ENCODE measurements around the gene TMEM53. TPM values are rescaled to one million over a fixed set of nuclear protein-coding genes. Genes with fewer than 3 reads are reported as not detected.
A peak's percentile ranks its signal among the peaks of the same experiment; 100 is the strongest.
"Not testable (repeated sequence)": the region's sequence is repeated elsewhere in the genome, so short reads cannot be mapped to it uniquely, and the experiment has no call there.

The TMEM53 gene
- total RNA-seq, 5 donors from 2014 or later (not counting 1 experiment from before 2014, with no cell fraction given) = 1.1 to 2.8 (median 2.2) TPM

GRCh38 chr1:44700573-44700972, 26.3 kb upstream of the TMEM53 start:
- Mint-ChIP-seq H3K27me3 (no peaks in the 10 kb centered on the region), H3K9me3 (no peaks in the 10 kb centered on the region), H3K4me3 (no peak overlapping the region), H3K27ac (no peak overlapping the region), H3K4me1 (peaks cover 14 to 21% (median 15%) of the 10 kb centered on the region in 3 donors), H3K36me3 (no peaks in the 10 kb centered on the region)
- CTCF ChIA-PET = no interaction called here
- Histone ChIP-seq H3K27me3 (replicated peaks in 1 of 2; ENCODE audit: control insufficient read depth in 2 of 2, extremely low read depth in 1 of 2, insufficient read depth in 2 of 2, low read length in 1 of 2) (no peaks in the 10 kb centered on the region), H3K9me3 (no peaks in the 10 kb centered on the region), H3K4me1 (ENCODE audit: control insufficient read depth in 1 of 2, extremely low read depth in 1 of 2, insufficient read depth in 2 of 2, low read length in 2 of 2) (peaks cover 15 to 18% of the 10 kb centered on the region in 2 experiments), H3K36me3 (ENCODE audit: control insufficient read depth in 2 of 2, extremely low read depth in 1 of 2, insufficient read depth in 1 of 2, low read length in 1 of 2) (no peaks in the 10 kb centered on the region), H3K4me3 (ENCODE audit: control insufficient read depth in 1 of 2, extremely low read depth in 1 of 2, low read length in 1 of 2) (no peak overlapping the region), H3K27ac (ENCODE audit: low read length) (no peak overlapping the region)
- 80% methylated on average over 1 of the region's 1 CpG for WGBS (ENCODE audit: insufficient coverage)
- no peak for DNase-seq
- POLR2A ChIA-PET = no interaction called here
- no peak for ATAC-seq (replicated peaks in 1 of 4)

GRCh38 chr1:44699375-44699774, 25.1 kb upstream of the TMEM53 start:
- H3K4me3 Mint-ChIP-seq; H3K36me3 ChIP-seq (ENCODE audit: control insufficient read depth in 2 of 2, extremely low read depth in 1 of 2, insufficient read depth in 1 of 2, low read length in 1 of 2); H3K36me3 Mint-ChIP-seq; H3K9me3 ChIP-seq; H3K9me3 Mint-ChIP-seq; H3K27me3 ChIP-seq (replicated peaks in 1 of 2; ENCODE audit: control insufficient read depth in 2 of 2, extremely low read depth in 1 of 2, insufficient read depth in 2 of 2, low read length in 1 of 2); H3K4me3 ChIP-seq (ENCODE audit: control insufficient read depth in 1 of 2, extremely low read depth in 1 of 2, low read length in 1 of 2); H3K27ac Mint-ChIP-seq; DNase-seq; H3K27ac ChIP-seq (ENCODE audit: low read length); H3K27me3 Mint-ChIP-seq; POLR2A ChIA-PET; ATAC-seq (replicated peaks in 1 of 4): not testable (repeated sequence)
- CTCF ChIA-PET = interaction anchor here in 1 of 2 donors (0.6 kb wide), 1 partner anchor 999 kb away, joined by 3 read pairs; no protein-coding TSS in a partner anchor
- WGBS (ENCODE audit: insufficient coverage) = no CpG with 5 or more reads among the region's 9 CpGs
- peaks cover 14 to 25% (median 15%) of the 10 kb centered on the region in 3 donors for H3K4me1 Mint-ChIP-seq
- H3K4me1 ChIP-seq (ENCODE audit: control insufficient read depth in 1 of 2, extremely low read depth in 1 of 2, insufficient read depth in 2 of 2, low read length in 2 of 2) = peaks cover 15 to 18% of the 10 kb centered on the region in 2 experiments

- Mint-ChIP-seq H3K36me3 (no peaks in the 10 kb centered on the region), H3K4me1 (peaks cover 14 to 25% (median 15%) of the 10 kb centered on the region in 3 donors), H3K27me3 (no peaks in the 10 kb centered on the region), H3K9me3 (no peaks in the 10 kb centered on the region), H3K4me3 (no peak overlapping the region), H3K27ac (no peak overlapping the region)
- DNase-seq (no peak), ATAC-seq (replicated peaks in 1 of 4) (no peak)
- Histone ChIP-seq H3K4me1 (ENCODE audit: control insufficient read depth in 1 of 2, extremely low read depth in 1 of 2, insufficient read depth in 2 of 2, low read length in 2 of 2) (peaks cover 15 to 18% of the 10 kb centered on the region in 2 experiments), H3K27ac (ENCODE audit: low read length) (no peak overlapping the region), H3K9me3 (no peaks in the 10 kb centered on the region), H3K4me3 (ENCODE audit: control insufficient read depth in 1 of 2, extremely low read depth in 1 of 2, low read length in 1 of 2) (no peak overlapping the region), H3K36me3 (ENCODE audit: control insufficient read depth in 2 of 2, extremely low read depth in 1 of 2, insufficient read depth in 1 of 2, low read length in 1 of 2) (no peaks in the 10 kb centered on the region), H3K27me3 (replicated peaks in 1 of 2; ENCODE audit: control insufficient read depth in 2 of 2, extremely low read depth in 1 of 2, insufficient read depth in 2 of 2, low read length in 1 of 2) (no peaks in the 10 kb centered on the region)
- ChIA-PET CTCF (no interaction called here), POLR2A (interaction anchor here in 1 of 2 donors (0.5 to 0.7 kb wide), 2 partner anchors 29 to 639 kb away, joined by 3 read pairs; no protein-coding TSS in a partner anchor)
- WGBS (ENCODE audit: insufficient coverage) = 60% methylated on average over 2 of the region's 3 CpGs
Observed at GRCh38 chr1:44698138-44698537, 23.9 kb upstream of the TMEM53 start.

GRCh38 chr1:44696789-44697345, 22.6 kb upstream of the TMEM53 start:
- H3K9me3 ChIP-seq = no peaks in the 10 kb centered on the region
- H3K36me3 ChIP-seq (ENCODE audit: control insufficient read depth in 2 of 2, extremely low read depth in 1 of 2, insufficient read depth in 1 of 2, low read length in 1 of 2) = no peaks in the 10 kb centered on the region
- H3K4me1 ChIP-seq (ENCODE audit: control insufficient read depth in 1 of 2, extremely low read depth in 1 of 2, insufficient read depth in 2 of 2, low read length in 2 of 2) = peaks cover 15 to 18% of the 10 kb centered on the region in 2 experiments
- no peaks in the 10 kb centered on the region for H3K9me3 Mint-ChIP-seq
- WGBS (ENCODE audit: insufficient coverage) = 23% methylated on average over 6 of the region's 7 CpGs
- no peaks in the 10 kb centered on the region for H3K27me3 Mint-ChIP-seq
- CTCF ChIA-PET = interaction anchor here (0.5 to 0.7 kb wide), 4 partner anchors 13 to 500 kb away, joined by 3 to 7 read pairs (median 4); no protein-coding TSS in a partner anchor
- H3K4me1 Mint-ChIP-seq = peaks cover 14 to 25% (median 15%) of the 10 kb centered on the region in 3 donors
- peak overlapping the region; percentile 83 for H3K27ac ChIP-seq (ENCODE audit: low read length)
- H3K36me3 Mint-ChIP-seq = no peaks in the 10 kb centered on the region
- POLR2A ChIA-PET = interaction anchor here (0.5 to 1.2 kb wide), 3 partner anchors 21 to 862 kb away, joined by 3 to 4 read pairs (median 4); no protein-coding TSS in a partner anchor
- DNase-seq = peak in 33 of 35 experiments; percentile 17 to 55 (median 39)
- H3K27ac Mint-ChIP-seq = peak overlapping the region; percentile 93 to 96
- H3K27me3 ChIP-seq (replicated peaks in 1 of 2; ENCODE audit: control insufficient read depth in 2 of 2, extremely low read depth in 1 of 2, insufficient read depth in 2 of 2, low read length in 1 of 2) = no peaks in the 10 kb centered on the region
- peak; percentile 95 to 100 (median 100) for ATAC-seq (replicated peaks in 1 of 4)
- peak overlapping the region in 1 of 3 donors; percentile 44 for H3K4me3 Mint-ChIP-seq
- peak overlapping the region in 1 of 2 donors; percentile 39 for H3K4me3 ChIP-seq (ENCODE audit: control insufficient read depth in 1 of 2, extremely low read depth in 1 of 2, low read length in 1 of 2)

GRCh38 chr1:44696101-44696500, 21.8 kb upstream of the TMEM53 start:
- 80% methylated on average over 1 of the region's 3 CpGs for WGBS (ENCODE audit: insufficient coverage)
- Mint-ChIP-seq H3K4me1 (peaks cover 14 to 25% (median 15%) of the 10 kb centered on the region in 3 donors), H3K4me3 (peak overlapping the region in 1 of 3 donors; percentile 44)

DNA sequence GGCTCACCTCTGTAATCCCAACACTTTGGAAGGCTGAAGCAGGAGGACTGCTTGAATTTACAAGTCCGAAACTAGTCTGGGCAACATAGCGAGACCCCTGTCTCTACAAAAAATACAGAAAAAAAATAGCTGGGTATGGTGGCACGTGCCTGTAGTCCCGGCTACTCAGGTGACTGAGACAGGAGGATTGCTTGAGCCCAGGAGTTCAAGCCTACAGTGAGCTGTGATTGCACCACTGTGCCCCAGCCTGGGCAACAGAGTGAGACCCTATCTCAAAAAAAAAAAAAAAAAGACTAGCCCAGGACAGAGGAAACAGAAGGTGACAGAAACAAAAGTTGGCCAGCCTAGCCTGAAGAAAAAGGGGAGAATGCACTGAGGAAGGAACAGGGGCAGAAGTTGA, 21.4 kb upstream of the TMEM53 start:
- no peak overlapping the region for H3K4me3 Mint-ChIP-seq
- POLR2A ChIA-PET = no interaction called here
- ATAC-seq (replicated peaks in 1 of 4) (no peak), DNase-seq (no peak)
- H3K9me3 ChIP-seq = no peaks in the 10 kb centered on the region
- no peak overlapping the region for H3K27ac ChIP-seq (ENCODE audit: low read length)
- H3K36me3 Mint-ChIP-seq = no peaks in the 10 kb centered on the region
- peaks cover 15 to 18% of the 10 kb centered on the region in 2 experiments for H3K4me1 ChIP-seq (ENCODE audit: control insufficient read depth in 1 of 2, extremely low read depth in 1 of 2, insufficient read depth in 2 of 2, low read length in 2 of 2)
- peak overlapping the region in 1 of 2 donors; percentile 96 for H3K27ac Mint-ChIP-seq
- WGBS (ENCODE audit: insufficient coverage) = 94% methylated on average over 3 of the region's 4 CpGs
- CTCF ChIA-PET = interaction anchor here in 1 of 2 donors (0.6 kb wide), 1 partner anchor 48 kb away, joined by 3 read pairs; no protein-coding TSS in a partner anchor
- no peaks in the 10 kb centered on the region for H3K36me3 ChIP-seq (ENCODE audit: control insufficient read depth in 2 of 2, extremely low read depth in 1 of 2, insufficient read depth in 1 of 2, low read length in 1 of 2)
- H3K27me3 ChIP-seq (replicated peaks in 1 of 2; ENCODE audit: control insufficient read depth in 2 of 2, extremely low read depth in 1 of 2, insufficient read depth in 2 of 2, low read length in 1 of 2) = peaks cover 0 to 2% of the 10 kb centered on the region in 2 experiments
- H3K4me3 ChIP-seq (ENCODE audit: control insufficient read depth in 1 of 2, extremely low read depth in 1 of 2, low read length in 1 of 2) = no peak overlapping the region
- peaks cover 14 to 25% (median 15%) of the 10 kb centered on the region in 3 donors for H3K4me1 Mint-ChIP-seq
- peaks cover 0 to 5% of the 10 kb centered on the region in 2 donors for H3K27me3 Mint-ChIP-seq
- no peaks in the 10 kb centered on the region for H3K9me3 Mint-ChIP-seq

More at GRCh38 chr1:44696101-44696500, 21.8 kb upstream of the TMEM53 start:
- ChIA-PET CTCF (interaction anchor here (0.6 to 0.7 kb wide), 3 partner anchors 9 to 48 kb away, joined by 3 to 6 read pairs (median 3); no protein-coding TSS in a partner anchor), POLR2A (interaction anchor here in 1 of 2 donors (0.5 kb wide), 1 partner anchor 863 kb away, joined by 4 read pairs; no protein-coding TSS in a partner anchor)
- Mint-ChIP-seq H3K36me3 (no peaks in the 10 kb centered on the region), H3K27ac (peak overlapping the region; percentile 93 to 96), H3K9me3 (no peaks in the 10 kb centered on the region), H3K27me3 (peaks cover 0 to 5% of the 10 kb centered on the region in 2 donors)
- Histone ChIP-seq H3K27ac (ENCODE audit: low read length) (peak overlapping the region; percentile 83), H3K4me3 (ENCODE audit: control insufficient read depth in 1 of 2, extremely low read depth in 1 of 2, low read length in 1 of 2) (no peak overlapping the region), H3K36me3 (ENCODE audit: control insufficient read depth in 2 of 2, extremely low read depth in 1 of 2, insufficient read depth in 1 of 2, low read length in 1 of 2) (no peaks in the 10 kb centered on the region), H3K4me1 (ENCODE audit: control insufficient read depth in 1 of 2, extremely low read depth in 1 of 2, insufficient read depth in 2 of 2, low read length in 2 of 2) (peaks cover 15 to 18% of the 10 kb centered on the region in 2 experiments), H3K9me3 (no peaks in the 10 kb centered on the region), H3K27me3 (replicated peaks in 1 of 2; ENCODE audit: control insufficient read depth in 2 of 2, extremely low read depth in 1 of 2, insufficient read depth in 2 of 2, low read length in 1 of 2) (peaks cover 0 to under 1% of the 10 kb centered on the region in 2 experiments)
- ATAC-seq (replicated peaks in 1 of 4) (no peak), DNase-seq (no peak)

Data from T-cell (primary cell).